ENCODE results near the gene GOSR1.
"Not testable (repeated sequence)": the region's sequence is repeated elsewhere in the genome, so short reads cannot be mapped to it uniquely, and the experiment has no call there.

GOSR1 gene

GRCh38 chr17:30547778-30548573 is 70.8 kb downstream of the GOSR1 start:
- no peak for DNase-seq (ENCODE audit: low read depth)

- DNase-seq (ENCODE audit: low read depth): not testable (repeated sequence)
Measured at GRCh38 chr17:30549181-30549580, 72.0 kb downstream of the GOSR1 start.

- no peak for DNase-seq (ENCODE audit: low read depth)
Measured at GRCh38 chr17:30549864-30550511, 72.8 kb downstream of the GOSR1 start.

- no peak for DNase-seq (ENCODE audit: low read depth)
Measured at GRCh38 chr17:30550512-30551273, 73.5 kb downstream of the GOSR1 start.

GRCh38 chr17:30551274-30551995 is 74.2 kb downstream of the GOSR1 start:
- DNase-seq (ENCODE audit: low read depth): not testable (repeated sequence)

- no peak for DNase-seq (ENCODE audit: low read depth)
Measured at GRCh38 chr17:30551996-30552339, 74.8 kb downstream of the GOSR1 start.

GRCh38 chr17:30552994-30553566 is 75.9 kb downstream of the GOSR1 start:
- no peak for DNase-seq (ENCODE audit: low read depth)

- not testable (repeated sequence) for DNase-seq (ENCODE audit: low read depth)
Measured at GRCh38 chr17:30553823-30554440, 76.7 kb downstream of the GOSR1 start.

- no peak for DNase-seq (ENCODE audit: low read depth)
Measured at GRCh38 chr17:30554839-30555751, 77.9 kb downstream of the GOSR1 start.

- no peak for DNase-seq (ENCODE audit: low read depth)
Measured at GRCh38 chr17:30555942-30556341, 78.7 kb downstream of the GOSR1 start.

GRCh38 chr17:30556374-30557332 is 79.4 kb downstream of the GOSR1 start:
- no peak for DNase-seq (ENCODE audit: low read depth)

- no peak for DNase-seq (ENCODE audit: low read depth)
Measured at GRCh38 chr17:30557916-30558685, 80.9 kb downstream of the GOSR1 start.

- DNase-seq (ENCODE audit: low read depth): no peak
Measured at GRCh38 chr17:30558686-30559545, 81.7 kb downstream of the GOSR1 start.

GRCh38 chr17:30559656-30560055 is 82.4 kb downstream of the GOSR1 start:
- no peak for DNase-seq (ENCODE audit: low read depth)

GRCh38 chr17:30560117-30561026 is 83.2 kb downstream of the GOSR1 start:
- DNase-seq (ENCODE audit: low read depth): not testable (repeated sequence)

- not testable (repeated sequence) for DNase-seq (ENCODE audit: low read depth)
Measured at GRCh38 chr17:30561766-30562165, 84.6 kb downstream of the GOSR1 start.

Measured in stimulated activated CD8-positive, alpha-beta memory T cell treated with anti-CD3 and anti-CD28 coated beads, Interleukin-12 subunit alpha, Interleukin-12 subunit beta, amount 100 ng/mL, for 1 hour (primary cell).